ENCODE measurements around the gene PICALM. TPM values are rescaled to one million over a fixed set of nuclear protein-coding genes. Genes with fewer than 3 reads are reported as not detected.

Gene PICALM
- total and polyA plus RNA-seq, 4 donors, result 19.3 to 317 (median 108) TPM

DNA sequence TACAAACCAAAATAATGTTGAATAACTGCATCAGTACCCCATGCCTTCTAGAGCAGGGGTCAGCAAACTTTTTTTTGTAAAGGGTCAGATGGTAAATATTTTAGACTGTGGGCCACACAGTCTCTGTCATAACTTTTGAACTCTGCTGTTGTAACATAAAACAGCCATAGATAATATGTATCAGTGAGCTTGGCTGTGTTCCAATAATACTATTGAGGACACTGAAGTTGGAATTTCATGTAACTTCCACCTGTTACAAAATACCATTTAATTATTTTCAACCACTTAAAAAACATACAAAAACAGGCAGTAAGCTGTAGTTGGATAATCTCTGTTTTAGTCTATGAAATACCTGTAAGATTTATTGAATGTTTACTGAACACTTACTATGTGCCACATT, 55.2 kb downstream of the PICALM start:
- Histone ChIP-seq H3K27ac (ENCODE audit: low read depth in 1 of 2, low read length in 2 of 2) (no peak overlapping the region), H3K36me3 (ENCODE audit: control insufficient read depth in 4 of 4, insufficient read depth in 3 of 4, low read depth in 1 of 4, low read length in 3 of 4) (peaks cover 0 to 51% (median 29%) of the 10 kb centered on the region in 4 donors), H3K27me3 (ENCODE audit: control insufficient read depth in 4 of 4, insufficient read depth in 4 of 4, low read length in 3 of 4) (no peaks in the 10 kb centered on the region), H3K4me1 (ENCODE audit: control insufficient read depth in 4 of 4, insufficient read depth in 4 of 4, low read length in 3 of 4) (peaks cover 0 to 5% (median 0%) of the 10 kb centered on the region in 4 donors), H3K9me3 (ENCODE audit: control insufficient read depth in 4 of 4, low read length in 3 of 4) (no peaks in the 10 kb centered on the region), H3K4me3 (ENCODE audit: low read depth in 1 of 3, low read length in 3 of 3) (no peak overlapping the region), H3K9ac (ENCODE audit: low read depth in 1 of 2, low read length in 2 of 2) (no peak overlapping the region)
- TF ChIP-seq FOXA2 (IDR thresholded peaks at IDR 0.05) (no peak), YY1 (IDR thresholded peaks at IDR 0.05) (no peak), FOXA1 (IDR thresholded peaks at IDR 0.05) (no peak)
- TF ChIP-seq, protein P1, sequence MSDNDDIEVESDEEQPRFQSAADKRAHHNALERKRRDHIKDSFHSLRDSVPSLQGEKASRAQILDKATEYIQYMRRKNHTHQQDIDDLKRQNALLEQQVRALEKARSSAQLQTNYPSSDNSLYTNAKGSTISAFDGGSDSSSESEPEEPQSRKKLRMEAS (IDR thresholded peaks at IDR 0.05), result no peak
- TF ChIP-seq, protein P2, sequence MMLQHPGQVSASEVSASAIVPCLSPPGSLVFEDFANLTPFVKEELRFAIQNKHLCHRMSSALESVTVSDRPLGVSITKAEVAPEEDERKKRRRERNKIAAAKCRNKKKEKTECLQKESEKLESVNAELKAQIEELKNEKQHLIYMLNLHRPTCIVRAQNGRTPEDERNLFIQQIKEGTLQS (IDR thresholded peaks at IDR 0.05), result no peak
- no peak for DNase-seq (ENCODE audit: low spot score)

- Histone ChIP-seq H3K27ac (ENCODE audit: low read depth in 1 of 2, low read length in 2 of 2) (no peak overlapping the region), H3K36me3 (ENCODE audit: control insufficient read depth in 4 of 4, insufficient read depth in 3 of 4, low read depth in 1 of 4, low read length in 3 of 4) (peaks cover 0 to 60% (median 36%) of the 10 kb centered on the region in 4 donors), H3K9me3 (ENCODE audit: control insufficient read depth in 4 of 4, low read length in 3 of 4) (no peaks in the 10 kb centered on the region), H3K4me1 (ENCODE audit: control insufficient read depth in 4 of 4, insufficient read depth in 4 of 4, low read length in 3 of 4) (peaks cover 0 to 5% (median 0%) of the 10 kb centered on the region in 4 donors), H3K9ac (ENCODE audit: low read depth in 1 of 2, low read length in 2 of 2) (no peak overlapping the region), H3K27me3 (ENCODE audit: control insufficient read depth in 4 of 4, insufficient read depth in 4 of 4, low read length in 3 of 4) (no peaks in the 10 kb centered on the region), H3K4me3 (ENCODE audit: low read depth in 1 of 3, low read length in 3 of 3) (no peak overlapping the region)
- WGBS, result 91% methylated on average over 1 of the region's 1 CpG
- no peak for TF ChIP-seq NR2F2 (IDR thresholded peaks at IDR 0.05)
- no peak for TF ChIP-seq FOXA2 (IDR thresholded peaks at IDR 0.05)
- TF ChIP-seq CTCF (IDR thresholded peaks at IDR 0.05; ENCODE audit: low read depth, low read length, missing input control), result no peak
- no peak for TF ChIP-seq GABPA (IDR thresholded peaks at IDR 0.05 in 1 of 2, conservative IDR thresholded peaks at IDR 0.05 in 1 of 2)
- no peak for TF ChIP-seq EGR1 (IDR thresholded peaks at IDR 0.05; ENCODE audit: low read depth in 2 of 2)
- no peak for TF ChIP-seq TAF1 (conservative IDR thresholded peaks at IDR 0.05)
- TF ChIP-seq REST (IDR thresholded peaks at IDR 0.05), result no peak
- TF ChIP-seq, protein P1 (IDR thresholded peaks at IDR 0.05), result no peak
- TF ChIP-seq SP1 (IDR thresholded peaks at IDR 0.05), result no peak
- TF ChIP-seq HNF4G (IDR thresholded peaks at IDR 0.05), result no peak
- no peak for TF ChIP-seq ZBTB33 (IDR thresholded peaks at IDR 0.05)
- no peak for TF ChIP-seq HNF4A (conservative IDR thresholded peaks at IDR 0.05)
- no peak for TF ChIP-seq RXRA (IDR thresholded peaks at IDR 0.05)
- TF ChIP-seq JUND (IDR thresholded peaks at IDR 0.05), result no peak
- no peak for DNase-seq (ENCODE audit: low spot score)
Measured at GRCh38 chr11:86011175-86011574, 57.7 kb downstream of the PICALM start.

Measured in liver (tissue), 9 donors.